Endothelial cell of umbilical vein (primary cell): ENCODE results near the gene CASP10. TPM values are rescaled to one million over a fixed set of nuclear protein-coding genes. Genes with fewer than 3 reads are reported as not detected.

Source experiments
- BruUV-seq: library from RNA; stranded (reverse); fragments of 400-500 nt; replicated peaks from 2 replicates; lab custom pipeline; 2021; lab: Mats Ljungman, UMichigan
- CTCF ChIA-PET: fragments of 300-600, 350-600 bp; sonication (Branson Sonifier 250); formaldehyde crosslinking; loops from one replicate; lab custom pipeline; 2021; ENCODE audit warnings: antibody characterized with exemption, inconsistent platforms; lab: Charles Lee
- POLR2A ChIA-PET: fragments of 300-600, 350-600 bp; sonication (Branson Sonifier 250); formaldehyde crosslinking; loops from one replicate; lab custom pipeline; 2021; ENCODE audit warnings: antibody characterized with exemption, inconsistent platforms; lab: Charles Lee
- DNase-seq: peaks from one replicate; pipeline ENCODE4 v3.0.0-alpha.2; 2011; ENCODE audit warnings: low read depth, low spot score
- FAIRE-seq: peaks from 2 replicates; lab custom pipeline; 2011; peaks lifted over from hg19 to GRCh38; lab: Jason Lieb, UNC
- H2AFZ ChIP-seq: 2 replicates; pipeline ENCODE4 v1.6.0; 2012; ENCODE audit warnings: low read depth, low read length, control low read depth, inconsistent platforms
- H3K27ac ChIP-seq: 2 replicates; pipeline ENCODE4 v1.5.1; 2011; ENCODE audit warnings: low read depth, mild to moderate bottlenecking, control low read depth, low read length, moderate library complexity; ENCODE audit not compliant: insufficient read depth
- H3K27me3 ChIP-seq, 2 experiments: 2 replicates each; pipeline versions ENCODE4 v1.6.0 to v1.6.1; 2011; ENCODE audit warnings: low read length in 2 of 2, mixed read lengths in 1 of 2; ENCODE audit not compliant: control insufficient read depth in 2 of 2, insufficient read depth in 2 of 2
- H3K36me3 ChIP-seq, 2 experiments: 2 replicates in 1 of 2; 3 replicates in 1 of 2; pipeline ENCODE4 v1.5.1; 2011; ENCODE audit warnings: low read length in 2 of 2, mild to moderate bottlenecking in 1 of 2, moderate library complexity in 1 of 2; ENCODE audit not compliant: control insufficient read depth in 2 of 2, insufficient read depth in 2 of 2; ENCODE audit errors: extremely low read depth in 1 of 2
- H3K4me1 ChIP-seq: 3 replicates; pipeline ENCODE4 v1.5.1; 2011; ENCODE audit warnings: mild to moderate bottlenecking, low read length; ENCODE audit not compliant: control insufficient read depth, insufficient read depth; ENCODE audit errors: extremely low read depth
- H3K4me2 ChIP-seq: 2 replicates; pipeline ENCODE4 v1.6.1; 2011; ENCODE audit warnings: low read length, control low read depth, mixed read lengths; ENCODE audit not compliant: insufficient read depth
- H3K4me3 ChIP-seq, 3 experiments: fragments of 200-600 bp in 1 of 3; sonication (generic), shearing (Covaris generic) in 1 of 3; replicated peaks in 1 of 3; 2 replicates each; pipeline ENCODE4 v1.5.1; 2011 to 2016; ENCODE audit warnings: control low read depth in 3 of 3, low read length in 3 of 3, mild to moderate bottlenecking in 2 of 3, inconsistent platforms in 1 of 3, low read depth in 1 of 3, moderate library complexity in 1 of 3; ENCODE audit not compliant: insufficient read depth in 1 of 3
- H3K79me2 ChIP-seq: 2 replicates; pipeline ENCODE4 v1.6.0; 2012; ENCODE audit warnings: low read length, inconsistent platforms; ENCODE audit not compliant: control insufficient read depth, insufficient read depth
- H3K9ac ChIP-seq: replicated peaks from 2 replicates; pipeline ENCODE3; 2011; ENCODE audit warnings: low read length, control low read depth; ENCODE audit not compliant: insufficient read depth; ENCODE audit errors: extremely low read depth
- H3K9me1 ChIP-seq: replicated peaks from 3 replicates; pipeline ENCODE4 v1.6.0; 2011; ENCODE audit warnings: mild to moderate bottlenecking, low read length; ENCODE audit not compliant: control insufficient read depth, insufficient read depth; ENCODE audit errors: extremely low read depth
- H3K9me3 ChIP-seq: replicated peaks from 2 replicates; pipeline ENCODE4 v1.5.1; 2012; ENCODE audit warnings: low read length, inconsistent platforms; ENCODE audit not compliant: control insufficient read depth, insufficient read depth
- H4K20me1 ChIP-seq: replicated peaks from 2 replicates; pipeline ENCODE3; 2011; ENCODE audit warnings: mild to moderate bottlenecking, low read length; ENCODE audit not compliant: control insufficient read depth, insufficient read depth; ENCODE audit errors: extremely low read depth
- CTCF ChIP-seq, 2 donors: IDR thresholded peaks; 1 replicate in 1 of 2; 2 replicates in 1 of 2; pipeline ENCODE4 v1.5.1; 2011; ENCODE audit warnings: low read length in 2 of 2, mild to moderate bottlenecking in 2 of 2, moderate library complexity in 2 of 2, control low read depth in 1 of 2, inconsistent platforms in 1 of 2, low read depth in 1 of 2; ENCODE audit not compliant: insufficient read depth in 1 of 2; ENCODE audit errors: extremely low read depth in 1 of 2
- EZH2 ChIP-seq: IDR thresholded peaks from 2 replicates; pipeline ENCODE4 v1.6.1; 2012; ENCODE audit warnings: borderline replicate concordance, low read depth, mild to moderate bottlenecking, moderate library complexity, low read length, inconsistent platforms; ENCODE audit not compliant: severe bottlenecking
- FOS ChIP-seq: IDR thresholded peaks from 2 replicates; pipeline ENCODE4 v1.6.1; 2011; ENCODE audit warnings: mild to moderate bottlenecking, low read length, moderate library complexity, borderline replicate concordance; ENCODE audit not compliant: insufficient read depth
- GATA2 ChIP-seq: IDR thresholded peaks from 2 replicates; pipeline ENCODE4 v1.7.0; 2011; ENCODE audit warnings: low read depth, mild to moderate bottlenecking, moderate library complexity, mixed read lengths, low read length; ENCODE audit not compliant: insufficient read length, insufficient read depth
- JUN ChIP-seq: IDR thresholded peaks from 2 replicates; pipeline ENCODE4 v1.6.1; 2011; ENCODE audit warnings: borderline replicate concordance, low read depth; ENCODE audit not compliant: insufficient read length, insufficient read depth
- MAX ChIP-seq: IDR thresholded peaks from 2 replicates; pipeline ENCODE4 v1.6.1; 2011; ENCODE audit not compliant: insufficient read depth, insufficient read length
- MYC ChIP-seq: IDR thresholded peaks from one replicate; pipeline ENCODE4 v1.6.1; 2011; ENCODE audit warnings: mild to moderate bottlenecking, low read depth, low read length
- POLR2A ChIP-seq: IDR thresholded peaks from 2 replicates; pipeline ENCODE4 v1.6.1; 2012; ENCODE audit warnings: low read depth, mild to moderate bottlenecking, control low read depth, low read length
- POLR2AphosphoS5 ChIP-seq: IDR thresholded peaks from 2 replicates; pipeline ENCODE4 v1.6.1; 2012; ENCODE audit warnings: low read depth, mild to moderate bottlenecking, control low read depth, low read length, moderate library complexity; ENCODE audit not compliant: insufficient read depth
- dilution Hi-C: fragments of 300-500 bp; cut with MboI; formaldehyde crosslinking; loops from one replicate; pipeline ENCODE4 v1.15.0; 2019; ENCODE audit warnings: low sequenced_read_pairs; ENCODE audit not compliant: extremely low pct_ligation_motif_present
- intact Hi-C: fragments of 100-400 bp; cut with micrococcal nuclease; formaldehyde crosslinking; loops from one replicate; pipeline ENCODE4 v1.10.0; 2022
- polyA plus RNA-seq, 4 experiments: library from polyadenylated mRNA; depleted of rRNA in 3 of 4; stranded (reverse) in 3 of 4; unstranded in 1 of 4; fragments of >200 nt; gene quantifications; 2 replicates each; pipeline versions ENCODE4 v1.2.1 to v1.2.3, GENCODE V29; 2011 to 2012; ENCODE audit warnings: missing spikeins in 1 of 4
- total RNA-seq: library from RNA; stranded (reverse); gene quantifications from 2 replicates; pipeline ENCODE4 v1.2.3, GENCODE V29; 2021

The CASP10 gene
- total and polyA plus RNA-seq, 2 donors (not counting 3 experiments of a cell fraction or from before 2014, with no cell fraction given), result 16.4 to 37.6 TPM

- no peak for TF ChIP-seq FOS
- Histone ChIP-seq H3K4me2 (peak overlapping the region; percentile 63), H3K9ac (peak overlapping the region; percentile 71), H3K9me3 (no peaks in the 10 kb centered on the region), H3K27ac (peak overlapping the region; percentile 75), H3K4me3 (no peak overlapping the region), H3K9me1 (no peaks in the 10 kb centered on the region), H3K4me1 (peaks cover 52% of the 10 kb centered on the region), H3K79me2 (peaks cover 77% of the 10 kb centered on the region), H2AFZ (no peak overlapping the region), H4K20me1 (no peaks in the 10 kb centered on the region), H3K27me3 (no peaks in the 10 kb centered on the region), H3K36me3 (peaks cover 27 to 36% of the 10 kb centered on the region in 2 experiments)
- intact Hi-C loops (no loop called here), dilution Hi-C loops (no loop called here)
- ChIA-PET CTCF (interaction anchor here (1.1 kb wide), 2 partner anchors 10 to 17 kb away, joined by 3 to 4 read pairs; no protein-coding TSS in a partner anchor), POLR2A (no interaction called here)
- no TSS peak for BruUV-seq
- no peak for FAIRE-seq
- DNase-seq, result no peak
Observed at GRCh38 chr2:201135386-201135785, 47.6 kb upstream of the CASP10 start.

GRCh38 chr2:201136889-201137321 is 46.0 kb upstream of the CASP10 start:
- no peak overlapping the region for H3K4me2 ChIP-seq
- ChIA-PET CTCF (interaction anchor here (0.9 to 2.3 kb wide), 3 partner anchors 9 to 21 kb away, joined by 4 to 9 read pairs (median 5); no protein-coding TSS in a partner anchor), POLR2A (interaction anchor here (0.6 kb wide), 1 partner anchor 16 kb away, joined by 3 read pairs; no protein-coding TSS in a partner anchor)
- peaks cover 34 to 38% of the 10 kb centered on the region in 2 experiments for H3K36me3 ChIP-seq
- TF ChIP-seq JUN, result no peak
- TF ChIP-seq CTCF (IDR thresholded peaks at IDR 0.05; ENCODE audit: extremely low read depth in 1 of 2, insufficient read depth in 1 of 2, low read depth in 1 of 2, low read length in 2 of 2), result no peak
- no peak for TF ChIP-seq GATA2
- TF ChIP-seq MYC, result no peak
- TF ChIP-seq EZH2, result no peak
- TF ChIP-seq POLR2AphosphoS5, result no peak
- TF ChIP-seq MAX, result no peak
- TF ChIP-seq FOS, result no peak
- no peak for TF ChIP-seq POLR2A
- H3K27ac ChIP-seq, result no peak overlapping the region
- H3K27me3 ChIP-seq, result no peaks in the 10 kb centered on the region
- intact Hi-C loops, result no loop called here
- H3K9me1 ChIP-seq, result no peaks in the 10 kb centered on the region
- no peak overlapping the region for H2AFZ ChIP-seq
- FAIRE-seq, result no peak
- dilution Hi-C loops, result no loop called here
- H3K4me3 ChIP-seq, result no peak overlapping the region
- H4K20me1 ChIP-seq, result no peaks in the 10 kb centered on the region
- H3K4me1 ChIP-seq, result peaks cover 40% of the 10 kb centered on the region
- no peak for DNase-seq
- no peak overlapping the region for H3K9ac ChIP-seq
- BruUV-seq, result no TSS peak
- peaks cover 79% of the 10 kb centered on the region for H3K79me2 ChIP-seq
- H3K9me3 ChIP-seq, result no peaks in the 10 kb centered on the region
